IPS-18c (cell line): ENCODE data around the gene ATG14.
"Not testable (repeated sequence)": the region's sequence is repeated elsewhere in the genome, so short reads cannot be mapped to it uniquely, and the experiment has no call there.

Experiments
- H3K4me3 ChIP-seq: 2 replicates; pipeline ENCODE4 v1.7.0; 2013; ENCODE audit warnings: low read depth, mild to moderate bottlenecking, low read length, moderate library complexity; ENCODE audit not compliant: insufficient read depth
- H3K9me3 ChIP-seq: one replicate; pipeline ENCODE4 v1.6.1; 2013; ENCODE audit warnings: mild to moderate bottlenecking, low read length, moderate library complexity; ENCODE audit not compliant: control insufficient read depth, insufficient read depth

Gene ATG14

DNA sequence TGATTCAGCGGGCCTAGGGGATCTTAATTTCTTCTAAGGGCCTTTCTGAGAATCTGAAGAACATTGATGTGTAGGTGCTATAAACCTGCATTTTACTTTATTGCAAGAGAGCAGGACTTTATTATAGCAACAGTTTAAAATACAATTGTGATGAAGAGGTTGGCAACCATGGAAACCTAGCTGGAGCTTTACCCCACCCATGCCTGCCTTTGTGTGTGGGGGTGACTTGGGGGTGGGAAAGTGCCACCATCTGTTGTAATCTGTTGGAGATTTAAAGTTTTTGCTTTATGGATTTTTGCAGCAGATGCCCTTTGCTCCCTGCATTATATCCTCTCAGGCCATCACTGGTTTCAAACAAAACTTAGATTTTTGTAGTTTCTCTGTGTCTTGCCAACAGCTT is 64.6 kb downstream of the ATG14 start:
- H3K9me3 ChIP-seq, result no peaks in the 10 kb centered on the region
- H3K4me3 ChIP-seq, result no peak overlapping the region

DNA sequence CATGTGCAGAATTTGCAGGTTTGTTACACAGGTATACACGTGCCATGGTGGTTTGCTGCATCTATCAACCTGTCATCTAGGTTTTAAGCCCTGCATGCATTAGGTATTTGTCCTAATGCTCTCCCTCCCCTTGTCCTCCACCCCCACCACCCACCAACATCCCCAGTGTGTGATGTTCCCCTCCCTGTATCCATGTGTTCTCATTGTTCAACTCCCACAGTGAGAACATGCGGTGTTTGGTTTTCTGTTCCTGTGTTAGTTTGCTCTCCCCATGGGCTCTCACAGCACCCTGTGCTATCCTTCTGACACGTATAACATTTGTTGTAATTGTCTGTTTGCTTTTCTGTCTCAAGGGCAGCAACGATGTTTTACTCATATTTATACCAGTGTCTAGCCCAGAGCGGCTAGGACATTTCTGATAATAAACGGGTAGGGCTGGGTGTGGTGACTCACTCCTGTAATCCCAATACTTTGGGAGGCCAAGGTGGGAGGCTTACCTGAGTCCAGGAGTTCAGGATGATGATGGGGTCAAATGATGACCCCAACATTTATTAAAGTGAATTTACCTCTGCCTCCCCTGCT is 67.0 kb downstream of the ATG14 start:
- H3K9me3 ChIP-seq, H3K4me3 ChIP-seq: not testable (repeated sequence)

DNA sequence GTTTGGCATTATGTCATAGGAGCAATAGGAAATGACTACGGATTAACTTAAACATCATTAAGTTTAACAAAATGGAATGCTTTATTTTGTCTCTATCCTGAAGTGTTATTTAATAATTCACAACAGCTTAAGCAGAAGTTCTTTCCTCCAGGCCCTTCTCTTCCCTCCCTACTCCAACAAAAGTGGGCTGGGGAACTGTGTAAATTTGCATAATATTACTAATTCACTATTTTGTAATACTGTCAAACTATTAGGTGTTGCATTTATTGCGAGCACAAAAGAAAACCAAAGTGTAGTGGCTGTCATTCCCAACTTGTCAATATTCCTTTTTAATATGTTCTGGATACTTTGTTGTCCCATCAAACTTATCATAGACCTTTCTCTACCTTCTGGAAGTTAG is 69.8 kb downstream of the ATG14 start:
- H3K9me3 ChIP-seq, result no peaks in the 10 kb centered on the region

DNA sequence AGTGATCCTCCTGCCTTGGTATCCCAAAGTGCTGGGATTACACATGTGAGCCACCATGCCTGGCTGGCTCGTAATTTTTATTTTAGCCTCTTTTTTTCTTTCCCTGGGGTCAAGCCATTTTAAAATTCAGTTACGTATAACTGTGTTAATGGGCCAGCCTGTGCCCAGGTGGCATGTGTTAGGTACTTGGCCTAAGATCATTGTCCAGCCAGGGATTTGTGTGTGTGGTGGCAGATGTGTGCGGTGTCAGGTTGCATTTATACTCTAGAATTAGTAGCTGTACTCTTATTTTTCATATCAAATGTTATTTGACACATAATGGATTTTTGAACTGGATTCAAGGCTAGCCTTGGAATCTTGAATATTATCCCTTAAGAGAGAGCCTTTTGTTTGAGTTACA is 71.1 kb downstream of the ATG14 start:
- no peak overlapping the region for H3K4me3 ChIP-seq
- H3K9me3 ChIP-seq, result no peaks in the 10 kb centered on the region

More for the DNA sequence above, 69.8 kb downstream of the ATG14 start:
- H3K4me3 ChIP-seq, result no peak overlapping the region

DNA sequence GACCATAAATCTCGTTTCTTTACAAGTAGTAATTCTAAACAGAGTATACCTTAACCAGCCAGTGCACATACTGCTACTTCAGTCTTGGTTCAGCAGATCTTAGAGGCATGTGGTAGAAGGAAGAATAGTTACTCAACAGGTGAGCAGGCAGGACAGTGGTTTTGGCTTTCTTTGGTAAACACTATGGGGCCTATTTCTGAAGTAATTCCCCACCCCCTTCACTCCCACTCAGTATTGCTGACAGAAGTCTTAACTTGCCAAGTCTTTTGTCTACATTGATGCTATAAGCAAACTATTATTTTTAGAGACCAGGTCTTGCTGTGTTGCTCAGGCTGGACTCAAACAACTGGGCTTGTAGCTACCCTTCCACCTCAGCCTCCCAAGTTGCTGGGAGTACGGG is 71.9 kb downstream of the ATG14 start:
- no peak overlapping the region for H3K4me3 ChIP-seq
- H3K9me3 ChIP-seq, result no peaks in the 10 kb centered on the region

DNA sequence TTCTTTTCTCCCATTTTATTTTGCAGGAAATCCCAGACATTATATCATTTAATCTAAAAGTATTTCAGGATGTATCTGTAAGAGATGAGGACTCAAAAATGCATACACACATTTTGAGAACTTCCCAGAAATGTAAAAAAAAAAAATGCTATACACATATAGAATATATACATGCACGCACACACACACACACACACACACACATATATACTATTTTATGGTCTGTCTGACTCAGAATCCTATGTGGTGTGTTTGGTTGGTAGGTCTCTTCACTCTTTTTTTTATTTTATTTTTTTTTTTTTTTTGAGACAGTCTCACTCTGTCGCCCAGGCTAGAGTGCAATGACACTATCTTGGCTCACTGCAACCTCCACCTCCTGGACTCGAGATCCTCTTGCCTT is 74.9 kb downstream of the ATG14 start:
- H3K9me3 ChIP-seq, result no peaks in the 10 kb centered on the region
- H3K4me3 ChIP-seq, result no peak overlapping the region

DNA sequence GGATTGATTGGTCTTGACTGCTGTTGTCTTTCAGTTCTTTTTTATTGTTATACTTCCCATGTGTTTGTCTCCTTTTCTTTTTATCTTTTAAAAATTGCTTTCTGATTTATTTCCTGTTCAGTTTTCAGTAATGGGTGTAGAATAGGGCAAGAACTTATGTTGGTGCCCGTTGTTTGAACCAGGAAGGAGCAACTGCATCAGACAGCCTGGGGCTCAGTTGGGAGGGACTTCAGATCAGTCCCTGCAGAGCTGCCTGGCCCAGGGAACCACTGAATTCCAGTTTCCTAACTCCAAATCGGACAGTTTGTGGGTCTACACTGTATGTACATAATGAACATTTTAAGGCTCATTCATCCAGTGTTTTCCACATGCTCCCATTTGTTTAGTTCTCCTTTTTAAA is 75.5 kb downstream of the ATG14 start:
- Histone ChIP-seq H3K4me3 (no peak overlapping the region), H3K9me3 (no peaks in the 10 kb centered on the region)

DNA sequence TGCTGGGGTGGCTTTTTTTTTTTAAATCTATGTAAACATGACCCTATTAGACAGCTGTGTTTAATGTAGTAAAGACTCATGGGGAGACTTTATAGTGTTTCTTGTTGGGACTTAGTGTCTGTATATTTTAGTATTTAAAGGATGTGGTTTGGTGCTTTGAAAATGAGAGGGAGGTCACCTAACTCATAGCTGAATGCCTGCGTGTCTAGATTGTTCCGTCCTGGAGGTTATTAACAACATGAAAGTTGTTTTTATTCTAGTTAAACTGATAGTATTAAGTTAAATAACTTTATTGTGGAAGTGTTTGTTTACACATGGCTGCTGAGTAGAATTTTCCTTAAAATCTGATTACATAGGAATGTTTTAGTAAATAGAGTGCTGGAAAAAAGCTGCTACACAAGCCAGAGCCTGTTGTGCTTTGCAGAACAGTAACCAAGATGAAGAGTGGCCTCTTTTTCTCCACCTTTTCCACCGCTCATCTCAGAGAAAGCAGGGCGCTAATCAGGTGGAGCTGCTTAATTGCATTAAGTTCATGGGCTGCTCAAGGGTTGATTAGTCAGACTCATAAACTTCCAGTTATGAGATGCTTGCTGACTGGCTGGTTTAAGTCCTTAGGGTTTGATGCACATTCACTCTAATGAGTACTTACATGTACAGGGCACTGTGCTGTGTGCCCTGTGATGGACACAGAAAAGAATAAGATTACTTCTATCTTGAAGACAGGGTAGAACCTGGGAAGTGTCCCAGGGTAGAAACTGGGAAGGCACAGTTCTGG is 77.7 kb downstream of the ATG14 start:
- H3K4me3 ChIP-seq, result no peak overlapping the region

DNA sequence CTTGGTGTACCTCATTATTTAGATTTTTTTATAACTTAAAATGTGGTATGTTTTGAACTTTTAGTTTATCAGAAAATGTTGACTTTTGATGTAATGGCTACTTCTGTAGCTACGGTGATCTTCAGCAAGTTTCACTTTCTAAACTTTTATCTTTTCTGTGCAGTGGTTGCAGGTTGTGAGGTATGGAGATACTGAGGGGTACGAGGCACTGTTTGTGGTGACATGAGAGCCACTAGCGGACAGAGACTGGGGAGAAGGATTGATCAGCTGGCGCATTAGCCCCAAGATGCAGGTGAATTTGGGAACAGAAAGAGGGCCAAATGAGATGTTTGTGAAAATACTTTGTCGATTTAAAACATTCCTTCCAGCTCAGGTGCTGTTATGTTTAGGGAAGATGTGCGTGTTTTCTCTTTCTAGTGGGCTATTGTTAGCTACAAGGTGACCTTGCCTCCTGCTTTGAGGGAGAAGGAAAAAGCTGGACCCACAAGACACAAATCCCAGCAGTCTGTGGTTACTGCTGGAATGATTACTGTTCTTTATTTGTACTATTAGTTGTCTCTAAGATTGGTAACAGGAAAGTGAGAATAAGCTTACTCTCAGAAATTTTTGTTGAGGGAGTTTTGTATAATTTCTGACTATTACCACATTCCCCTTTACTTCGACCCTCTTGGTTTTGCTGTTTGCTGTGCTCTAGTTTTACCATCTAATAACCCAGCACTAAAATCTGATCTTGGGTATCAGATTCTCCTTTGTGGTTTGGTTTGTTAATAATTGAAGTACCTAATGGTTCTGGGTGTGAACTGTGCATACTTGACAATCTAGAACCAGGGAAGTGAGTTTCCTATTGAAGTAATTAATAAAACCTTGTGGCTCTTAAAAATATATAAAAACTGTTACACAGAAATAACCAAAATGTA is 78.7 kb downstream of the ATG14 start:
- Histone ChIP-seq H3K4me3 (no peak overlapping the region), H3K9me3 (no peaks in the 10 kb centered on the region)

More for the DNA sequence above, 77.7 kb downstream of the ATG14 start:
- H3K9me3 ChIP-seq, result no peaks in the 10 kb centered on the region

DNA sequence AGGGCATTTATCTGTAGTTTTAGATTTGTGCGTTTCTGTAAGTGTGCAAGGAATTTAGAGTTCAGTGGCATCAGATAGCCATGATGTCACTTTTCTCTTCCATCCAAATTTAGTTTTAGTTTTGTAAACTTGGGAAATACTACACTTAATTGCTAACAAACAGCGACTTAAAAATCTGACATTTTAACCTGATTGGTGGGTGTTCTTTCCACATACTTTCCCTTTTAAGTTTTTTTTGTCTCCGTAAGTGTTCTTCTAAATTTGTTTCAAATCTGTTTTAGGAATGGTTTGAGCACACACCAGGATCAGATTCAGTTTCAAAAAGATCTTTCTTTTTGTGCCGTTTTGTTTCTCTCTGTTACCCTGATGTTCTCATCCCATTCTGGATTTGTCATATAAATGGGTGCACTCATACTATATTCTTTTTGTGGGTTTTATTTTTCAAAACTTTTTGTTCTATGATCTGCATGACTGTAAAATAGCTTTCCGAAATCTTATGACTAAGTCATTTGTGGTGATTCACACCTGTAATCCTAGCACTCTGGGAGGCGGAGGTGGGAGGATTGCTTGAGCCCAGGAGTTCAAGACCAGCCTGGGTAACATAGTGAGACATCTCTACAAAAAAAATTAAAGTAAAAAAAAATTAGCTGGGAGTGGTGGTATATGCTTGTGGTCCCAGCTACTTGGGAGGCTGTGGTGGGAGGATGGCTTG is 81.5 kb downstream of the ATG14 start:
- no peak overlapping the region for H3K4me3 ChIP-seq
- no peaks in the 10 kb centered on the region for H3K9me3 ChIP-seq

DNA sequence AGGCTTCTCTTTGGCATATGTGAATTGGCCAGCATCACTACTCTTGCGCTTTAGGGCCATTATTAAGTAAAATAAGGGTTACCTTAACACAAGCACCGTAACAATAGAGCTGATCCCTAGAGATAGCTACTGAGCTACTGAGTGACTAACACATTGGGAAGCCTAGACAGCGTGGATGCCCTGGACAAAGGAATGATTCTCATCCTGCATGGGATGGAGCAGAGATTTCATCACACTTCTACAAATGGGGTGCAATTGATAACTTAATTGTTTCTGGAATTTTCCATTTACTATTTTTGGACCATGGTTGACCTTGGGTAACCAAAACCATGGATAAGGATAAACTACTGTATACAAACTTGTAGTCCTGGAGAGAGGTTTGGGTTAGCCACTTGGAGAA is 83.3 kb downstream of the ATG14 start:
- Histone ChIP-seq H3K4me3 (no peak overlapping the region), H3K9me3 (no peaks in the 10 kb centered on the region)

DNA sequence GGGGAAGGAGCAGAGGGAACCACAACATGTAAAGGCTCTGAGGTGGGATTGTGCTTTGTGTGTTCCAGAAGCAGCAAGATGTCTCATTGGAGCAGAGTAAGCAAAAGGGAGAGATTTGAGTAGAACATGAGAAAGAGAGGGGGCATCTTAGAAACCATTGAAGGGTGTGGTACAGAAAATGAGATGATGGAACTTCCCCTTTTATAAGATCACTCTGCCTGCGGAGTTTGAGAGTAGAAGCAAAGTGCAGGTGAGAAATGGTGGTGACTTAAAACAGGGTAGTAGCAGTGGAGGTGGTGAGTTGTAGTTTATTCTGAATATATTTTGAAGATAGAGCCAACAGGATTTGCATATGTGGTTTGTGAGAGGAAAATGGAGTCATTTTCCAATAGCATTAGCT is 84.5 kb downstream of the ATG14 start:
- Histone ChIP-seq H3K4me3 (no peak overlapping the region), H3K9me3 (no peaks in the 10 kb centered on the region)

DNA sequence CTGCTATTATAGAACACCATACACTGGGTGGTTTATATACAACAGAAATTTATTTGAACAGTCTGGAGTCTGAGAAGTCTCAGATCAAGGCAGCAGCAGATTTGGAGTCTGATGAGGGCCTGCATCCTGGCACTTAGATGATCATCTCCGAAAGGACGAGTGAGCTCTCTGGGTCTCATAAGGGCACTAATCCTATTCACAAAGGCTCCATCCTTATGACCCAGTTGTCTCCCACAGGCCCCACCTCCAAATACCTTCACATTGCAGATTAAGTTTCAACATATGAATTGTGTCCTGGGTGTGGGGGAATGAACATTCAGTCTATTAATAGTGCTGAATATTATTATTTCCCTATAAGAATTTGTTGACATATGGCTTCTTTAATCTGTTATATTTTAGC is 86.8 kb downstream of the ATG14 start:
- Histone ChIP-seq H3K4me3 (no peak overlapping the region), H3K9me3 (no peaks in the 10 kb centered on the region)

DNA sequence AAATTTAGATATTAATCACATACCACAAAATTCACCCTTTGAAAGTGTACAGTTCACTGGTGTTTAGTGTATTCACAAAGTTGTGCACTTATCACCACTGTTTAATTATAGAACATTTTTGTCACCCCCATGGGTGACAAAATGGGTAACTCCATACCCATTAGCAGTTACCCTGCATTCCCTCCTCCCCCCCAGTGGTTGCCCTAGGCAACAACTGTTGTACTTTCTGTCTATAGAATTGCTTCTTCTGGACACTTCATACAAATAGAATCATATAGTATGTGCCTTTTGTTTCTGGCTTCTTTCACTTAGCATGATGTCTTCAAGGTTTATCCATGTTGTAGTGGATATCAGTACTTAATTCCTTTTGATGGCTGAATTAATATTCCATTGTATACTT is 87.7 kb downstream of the ATG14 start:
- no peaks in the 10 kb centered on the region for H3K9me3 ChIP-seq
- no peak overlapping the region for H3K4me3 ChIP-seq

DNA sequence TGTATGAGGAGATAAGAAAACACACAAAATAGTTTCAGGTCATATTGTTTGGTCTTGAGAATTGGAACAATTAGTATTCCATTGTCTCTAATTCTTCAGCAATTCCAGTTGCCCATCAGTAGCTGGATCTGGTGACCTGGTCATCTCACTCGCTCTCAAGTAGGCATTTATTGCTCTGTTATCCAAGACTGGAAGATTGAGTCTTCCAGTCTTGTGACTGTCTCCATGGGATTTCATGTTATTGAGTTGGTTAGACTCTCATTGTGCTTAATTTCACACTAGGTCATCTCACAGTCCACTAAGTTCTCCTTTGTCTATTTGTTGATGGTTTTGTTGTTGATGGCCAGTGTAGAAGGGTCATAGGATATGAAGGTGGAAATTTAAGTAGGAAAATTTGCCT is 92.9 kb downstream of the ATG14 start:
- H3K9me3 ChIP-seq, result no peaks in the 10 kb centered on the region
- H3K4me3 ChIP-seq, result no peak overlapping the region

DNA sequence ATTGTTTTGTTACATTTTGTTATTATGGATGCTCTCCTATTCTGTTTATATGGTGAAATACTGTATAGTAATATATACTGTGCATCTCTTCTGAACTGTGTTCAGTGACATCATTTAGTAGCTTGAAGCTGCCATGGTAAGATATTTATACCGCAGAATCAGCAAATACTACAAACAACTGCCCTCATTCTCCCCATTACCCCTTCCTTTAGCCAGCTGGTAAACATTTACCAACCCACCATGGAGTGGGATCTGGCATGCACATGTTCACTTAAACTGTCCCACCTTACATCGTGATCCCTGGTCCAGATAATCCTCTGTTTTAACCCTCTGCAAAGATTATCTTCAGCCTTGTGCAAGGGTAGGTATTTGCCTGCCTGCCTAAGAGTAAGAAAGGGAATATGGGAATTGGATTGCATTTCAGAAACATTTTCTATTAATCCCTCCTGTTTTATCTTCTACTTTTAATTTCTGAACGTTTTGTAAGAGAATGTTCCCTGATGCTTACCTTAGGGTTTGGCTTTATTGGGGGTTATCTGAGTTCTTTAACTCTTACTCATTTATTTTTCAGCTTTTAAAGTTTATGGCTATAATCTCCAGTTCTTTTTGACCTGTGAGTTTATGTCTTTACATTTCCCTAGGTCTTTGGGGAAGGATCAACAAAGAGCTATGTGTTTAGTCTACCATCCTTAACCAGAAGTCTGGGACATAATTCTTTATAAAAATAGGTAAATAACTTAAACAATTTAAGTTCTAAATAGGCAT is 93.9 kb downstream of the ATG14 start:
- H3K9me3 ChIP-seq, result no peaks in the 10 kb centered on the region
- H3K4me3 ChIP-seq, result no peak overlapping the region

DNA sequence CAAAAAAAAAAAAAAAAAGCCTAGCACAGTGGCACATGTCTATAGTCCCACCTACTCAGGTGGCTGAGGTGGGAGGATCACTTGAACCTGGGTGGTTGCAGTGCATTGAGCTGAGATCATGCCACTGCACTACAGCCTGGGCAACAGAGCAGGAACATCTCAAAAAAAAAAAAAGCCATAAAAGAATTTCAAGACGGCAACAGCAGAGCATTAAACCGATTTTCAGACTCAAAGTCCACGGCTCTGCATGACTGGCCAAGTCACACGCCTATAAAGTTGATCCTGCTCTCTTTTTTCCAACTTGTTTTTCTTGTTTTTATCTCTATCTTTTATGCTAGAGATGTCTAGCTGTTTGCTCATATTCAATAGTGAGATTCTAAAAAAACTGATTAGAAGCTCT is 95.1 kb downstream of the ATG14 start:
- Histone ChIP-seq H3K4me3 (no peak overlapping the region), H3K9me3 (peaks cover 7% of the 10 kb centered on the region)
